ENCODE measurements around the gene ZACN. TPM values are rescaled to one million over a fixed set of nuclear protein-coding genes. Genes with fewer than 3 reads are reported as not detected.

The ZACN gene
- total RNA-seq, 1 experiment from 2014 or later, result 0.09 TPM

- Histone ChIP-seq H4K5ac (ENCODE audit: insufficient read length, low read depth, low read length) (no peak overlapping the region), H3K9me3 (ENCODE audit: control insufficient read depth, low read depth, low read length) (no peaks in the 10 kb centered on the region), H4K8ac (replicated peaks; ENCODE audit: insufficient read length, low read depth, low read length) (no peak overlapping the region), H3K27me3 (ENCODE audit: insufficient read depth, low read length) (no peaks in the 10 kb centered on the region), H4K20me1 (ENCODE audit: control insufficient read depth, insufficient read depth, insufficient read length) (no peaks in the 10 kb centered on the region), H2BK5ac (ENCODE audit: insufficient read length, low read length) (no peak overlapping the region), H3K4ac (ENCODE audit: low read depth, low read length) (no peak overlapping the region), H3K18ac (ENCODE audit: insufficient read length, low read depth, low read length) (no peak overlapping the region), H2BK12ac (ENCODE audit: insufficient read length, low read depth, low read length) (no peak overlapping the region), H2BK15ac (ENCODE audit: low read depth, low read length) (no peak overlapping the region), H3T11ph (ENCODE audit: low read length) (no peak overlapping the region), H2BK120ac (ENCODE audit: low read depth, low read length, poor library complexity, severe bottlenecking) (no peak overlapping the region), H2BK20ac (ENCODE audit: low read depth, low read length, poor library complexity, severe bottlenecking) (no peak overlapping the region), H3K4me1 (ENCODE audit: insufficient read depth, low read length) (no peaks in the 10 kb centered on the region; the same call in 1 of the 2 replicates), H3K9ac (ENCODE audit: extremely low read depth, insufficient read length, low read length) (no peak overlapping the region), H3K4me2 (ENCODE audit: insufficient read depth, insufficient read length, low read length) (no peak overlapping the region), H3K79me1 (ENCODE audit: insufficient read depth, low read depth, low read length, poor library complexity, severe bottlenecking) (no peaks in the 10 kb centered on the region), H3K23me2 (ENCODE audit: insufficient read length, low read depth, low read length, poor library complexity, severe bottlenecking) (no peaks in the 10 kb centered on the region), H2AFZ (ENCODE audit: low read length) (no peak overlapping the region), H3K79me2 (ENCODE audit: insufficient read depth, low read length) (no peaks in the 10 kb centered on the region), H4K91ac (ENCODE audit: insufficient read length, low read depth, low read length) (no peak overlapping the region), H3K14ac (ENCODE audit: insufficient read depth, low read length) (no peak overlapping the region; the same call in 1 of the 2 replicates), H3K23ac (ENCODE audit: insufficient read length, low read depth, low read length) (no peak overlapping the region), H3K56ac (ENCODE audit: insufficient read length, low read depth, low read length) (no peak overlapping the region), H3K27ac (ENCODE audit: insufficient read length, low read depth, low read length) (no peak overlapping the region), H2AK5ac (ENCODE audit: insufficient read length, low read length) (no peak overlapping the region)
- no peak for TF ChIP-seq CTCF (conservative IDR thresholded peaks at IDR 0.05)
- no CpG with 5 or more reads among the region's 22 CpGs for WGBS (ENCODE audit: extremely low coverage, insufficient read length, low lambda C conversion rate)
- H3K9me3 Mint-ChIP-seq, result no peaks in the 10 kb centered on the region
- peaks cover 23 to 38% (median 34%) of the 10 kb centered on the region in 3 experiments; a peak in 6 of 7 replicates for H3K36me3 Mint-ChIP-seq (ENCODE audit: insufficient read depth in 1 of 3, low read depth in 3 of 3)
- peak overlapping the region; percentile 82 to 93 (median 86) for H3K27ac Mint-ChIP-seq
- H3K4me3 Mint-ChIP-seq, result 0 out of 5 replicates have a peak overlapping the region, but pooled peaks of 1 of the 2 experiments have one; percentile 2
- no peak for DNase-seq
- H3K27me3 Mint-ChIP-seq (ENCODE audit: low read depth), result no peaks in the 10 kb centered on the region
- peaks cover 38 to 55% of the 10 kb centered on the region in 2 experiments for H3K4me1 Mint-ChIP-seq
Measured at GRCh38 chr17:76036497-76037261, 42.3 kb upstream of the ZACN start.
